NCI-H146 treated with DMSO at 0.1 percent for 48 hours (cell line): Measurements from ENCODE around the gene MGME1.
"Not testable (repeated sequence)": the region's sequence is repeated elsewhere in the genome, so short reads cannot be mapped to it uniquely, and the experiment has no call there.

Experiments
- DNase-seq: peaks from one replicate; lab custom pipeline; 2025; ENCODE audit not compliant: unreplicated experiment; lab: John Stamatoyannopoulos, UW

The MGME1 gene

DNA sequence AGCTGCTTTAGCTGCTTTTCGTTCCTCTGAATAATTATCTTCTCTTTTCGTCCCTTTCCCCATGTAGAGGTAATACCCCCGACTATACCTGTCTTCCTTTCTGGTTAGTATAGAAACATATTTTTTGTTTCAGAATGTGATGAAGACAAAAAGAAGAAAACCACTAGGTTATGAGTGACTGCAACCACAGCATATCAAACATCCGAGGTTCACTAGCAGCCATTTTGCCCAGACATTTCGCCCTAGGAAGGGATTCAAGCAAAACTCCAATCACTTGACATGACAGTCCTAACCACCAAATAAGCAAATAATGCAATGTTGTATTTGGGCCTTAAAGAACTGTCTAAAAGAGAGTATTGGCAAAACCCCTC, 9.6 kb upstream of the MGME1 start:
- no peak for DNase-seq

DNA sequence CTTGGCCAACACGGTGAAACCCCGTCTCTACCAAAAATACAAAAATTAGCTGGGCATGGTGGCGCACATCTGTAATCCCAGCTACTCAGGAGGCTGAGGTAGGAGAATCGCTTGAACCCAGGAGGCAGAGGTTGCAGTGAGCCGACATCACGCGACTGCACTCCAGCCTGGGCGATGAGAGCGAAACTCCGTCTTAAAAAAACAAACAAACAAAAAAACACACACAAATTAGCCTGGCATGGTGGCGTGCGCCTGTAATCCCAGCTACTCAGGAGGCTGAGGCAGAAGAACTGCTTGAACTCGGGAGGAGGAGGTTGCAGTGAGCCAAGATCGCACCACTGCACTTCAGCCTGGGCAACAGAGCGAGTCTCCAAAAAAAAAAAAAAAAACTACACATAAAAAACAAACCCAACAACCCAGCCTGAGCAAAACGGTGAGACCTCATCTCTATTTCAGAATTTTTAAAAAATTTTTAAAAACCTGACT, 8.4 kb upstream of the MGME1 start:
- not testable (repeated sequence) for DNase-seq

DNA sequence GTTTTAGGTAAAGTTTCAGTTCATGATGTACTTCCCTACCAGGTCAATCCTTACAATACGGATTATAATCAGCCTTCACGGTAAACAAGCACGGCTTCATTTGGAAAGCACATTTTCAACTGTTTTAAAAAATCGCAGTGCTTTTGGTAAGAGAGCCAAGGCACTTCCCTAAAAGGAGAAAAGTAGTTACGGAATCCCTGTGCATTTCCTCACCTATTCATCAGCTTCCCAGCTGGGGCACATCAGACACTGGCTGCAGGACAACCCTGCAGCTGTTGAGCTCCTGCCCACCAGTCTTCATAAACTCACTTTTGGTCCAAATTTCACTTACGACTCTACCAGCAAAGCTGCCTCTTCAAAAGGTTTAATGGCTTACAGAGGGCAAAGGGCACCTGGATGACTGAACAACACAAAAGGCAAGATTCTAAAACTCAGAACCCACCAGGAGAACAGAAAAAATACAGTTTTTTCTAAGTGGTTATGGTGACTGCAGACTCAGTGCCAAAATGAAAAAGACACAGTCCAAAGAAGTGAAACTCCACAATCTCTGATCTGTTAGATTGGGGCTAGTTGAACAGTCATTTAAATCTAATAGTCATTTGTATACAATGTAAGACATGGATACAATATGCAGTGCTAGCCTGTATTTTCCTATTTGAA, 7.8 kb upstream of the MGME1 start:
- DNase-seq, result no peak

- no peak for DNase-seq
Measured at GRCh38 chr20:17961587-17961940, 7.3 kb upstream of the MGME1 start.

DNA sequence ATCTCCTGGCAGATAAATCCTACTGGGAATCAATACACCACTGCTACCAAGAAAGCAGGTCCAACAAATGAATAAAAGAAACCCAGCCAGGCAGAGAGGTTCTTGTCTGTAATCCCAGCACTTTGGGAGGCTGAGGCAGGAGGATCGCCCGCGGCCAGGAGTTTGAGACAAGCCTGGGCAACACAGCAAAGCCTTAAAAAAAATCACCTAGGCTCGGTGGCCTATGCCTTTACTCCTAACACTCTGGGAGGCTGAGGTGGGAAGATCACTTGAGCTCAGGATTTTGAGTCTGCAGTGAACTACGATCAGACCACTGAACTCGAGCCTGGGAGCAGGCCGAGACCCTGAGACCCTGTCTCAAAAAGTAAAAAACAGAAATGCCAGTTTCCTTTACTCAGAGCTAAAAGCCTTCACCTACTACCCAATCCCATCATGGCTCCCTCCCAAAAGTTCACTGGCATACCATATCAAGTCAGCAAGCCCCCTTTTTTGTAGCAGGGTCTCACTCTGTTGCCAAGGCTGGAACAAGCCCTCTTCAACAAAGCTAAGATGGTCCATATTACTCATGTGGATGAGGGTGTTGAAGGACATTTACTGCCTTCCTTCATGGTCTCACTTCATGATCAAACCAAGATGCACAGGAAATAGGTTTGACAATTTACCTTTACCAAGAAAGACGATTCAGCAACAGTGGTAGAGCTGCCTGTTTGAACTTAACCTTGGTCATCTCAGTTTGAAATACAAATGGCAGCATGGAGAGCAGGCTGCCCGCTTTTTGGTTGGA, 5.5 kb upstream of the MGME1 start:
- no peak for DNase-seq

DNA sequence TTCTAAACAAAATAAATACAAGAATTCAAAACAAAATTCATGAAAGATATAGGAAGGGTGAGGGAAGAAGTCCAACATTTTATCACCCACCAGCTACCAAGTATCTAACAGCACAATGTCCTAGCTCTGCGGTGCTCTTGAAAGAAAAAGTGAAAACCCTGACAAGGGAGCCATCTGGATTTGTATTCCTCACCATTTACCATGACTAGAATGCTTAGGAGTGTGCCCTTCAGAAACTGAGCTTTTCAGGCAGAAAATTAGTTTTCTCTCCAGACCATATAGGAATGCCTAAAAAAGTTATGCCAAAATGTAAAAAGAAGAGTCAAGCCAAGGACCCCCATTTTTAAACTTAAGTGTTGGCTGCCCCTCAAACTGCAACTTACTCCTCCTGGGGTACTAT, 4.7 kb upstream of the MGME1 start:
- no peak for DNase-seq

- DNase-seq, result no peak
Measured at GRCh38 chr20:17964632-17965031, 4.2 kb upstream of the MGME1 start.

GRCh38 chr20:17965042-17965697, 3.6 kb upstream of the MGME1 start:
- no peak for DNase-seq

DNA sequence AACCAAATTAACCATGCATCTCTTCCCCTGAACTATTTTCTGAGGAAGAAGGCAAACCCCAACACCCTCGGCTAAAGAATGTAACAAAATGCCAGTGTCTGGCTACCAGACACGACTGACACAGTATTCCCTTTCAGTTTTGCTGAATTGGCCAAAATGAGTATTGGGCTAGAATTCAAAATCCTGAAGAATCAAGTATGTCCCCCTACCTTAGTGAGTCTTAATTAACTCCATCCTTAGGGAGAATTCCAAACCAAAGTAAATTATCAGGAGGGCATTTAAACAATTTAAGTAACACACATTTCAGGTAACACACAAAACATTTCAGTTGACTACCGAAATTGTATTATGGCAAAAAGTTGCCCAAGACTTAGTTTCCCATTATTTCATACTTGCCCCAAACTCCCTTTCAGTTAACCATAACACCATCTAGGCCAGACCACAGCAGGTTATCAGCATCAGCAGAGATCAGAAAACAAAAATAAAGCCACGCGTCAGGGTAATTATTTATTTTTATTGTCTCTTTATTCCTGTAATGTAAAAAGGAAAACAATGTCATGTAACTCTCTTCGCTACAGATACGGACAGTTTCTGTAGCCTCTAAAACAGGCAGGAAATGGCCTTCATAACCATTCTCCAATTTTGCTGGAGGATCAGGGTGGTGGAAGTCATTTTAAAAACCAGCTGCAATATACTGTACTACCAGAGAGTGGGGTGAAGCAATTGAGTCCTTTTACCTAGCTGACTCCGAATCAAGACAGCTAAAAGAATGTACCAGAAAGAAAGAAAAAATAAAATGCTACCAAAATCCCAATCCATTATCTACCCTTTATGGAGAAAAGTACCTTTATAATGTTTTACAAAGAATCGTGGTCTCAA, 2.1 kb upstream of the MGME1 start:
- DNase-seq, result no peak

- peak; percentile 15 for DNase-seq
Measured at GRCh38 chr20:17967521-17968365, 1.1 kb upstream of the MGME1 start.

DNA sequence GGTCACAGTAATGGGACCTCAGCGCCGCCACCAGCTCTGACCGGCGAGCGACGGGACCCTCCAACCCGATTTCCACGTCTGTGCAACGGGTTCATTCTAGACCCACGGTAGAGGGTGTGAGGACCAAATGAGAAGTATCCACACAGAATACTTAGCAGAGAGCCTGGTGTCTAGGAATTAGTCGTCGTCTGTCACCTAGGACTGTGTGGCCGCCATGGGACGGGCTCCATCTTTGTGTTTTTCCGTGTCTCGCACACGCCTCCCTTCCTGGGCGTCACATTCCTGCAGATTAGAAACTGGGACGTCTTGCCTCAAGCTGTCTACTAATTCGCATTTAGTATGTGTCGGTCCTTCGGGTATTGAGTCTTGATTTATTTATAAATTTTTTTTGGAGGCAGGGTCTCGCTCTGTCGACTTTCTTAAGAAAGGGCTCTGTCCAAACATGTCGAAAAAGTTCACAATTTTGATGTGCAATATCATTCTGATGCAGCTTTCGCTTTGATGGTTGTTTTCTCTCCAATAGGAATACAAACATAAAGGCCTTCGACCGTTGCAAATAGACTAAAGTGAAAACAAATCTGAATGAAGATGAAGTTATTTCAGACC, 563 bp downstream of the MGME1 start:
- peak; percentile 50 for DNase-seq

DNA sequence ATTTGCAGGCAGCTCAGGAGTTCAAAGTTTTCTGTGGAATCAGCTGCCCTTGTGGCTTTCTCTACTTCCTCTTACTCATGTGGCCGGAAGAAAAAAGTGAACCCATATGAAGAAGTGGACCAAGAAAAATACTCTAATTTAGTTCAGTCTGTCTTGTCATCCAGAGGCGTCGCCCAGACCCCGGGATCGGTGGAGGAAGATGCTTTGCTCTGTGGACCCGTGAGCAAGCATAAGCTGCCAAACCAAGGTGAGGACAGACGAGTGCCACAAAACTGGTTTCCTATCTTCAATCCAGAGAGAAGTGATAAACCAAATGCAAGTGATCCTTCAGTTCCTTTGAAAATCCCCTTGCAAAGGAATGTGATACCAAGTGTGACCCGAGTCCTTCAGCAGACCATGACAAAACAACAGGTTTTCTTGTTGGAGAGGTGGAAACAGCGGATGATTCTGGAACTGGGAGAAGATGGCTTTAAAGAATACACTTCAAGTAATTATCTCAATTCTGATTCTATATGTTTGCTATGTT, 1.1 kb downstream of the MGME1 start:
- DNase-seq, result no peak

- DNase-seq, result no peak
Measured at GRCh38 chr20:17971300-17972013, 2.6 kb downstream of the MGME1 start.

DNA sequence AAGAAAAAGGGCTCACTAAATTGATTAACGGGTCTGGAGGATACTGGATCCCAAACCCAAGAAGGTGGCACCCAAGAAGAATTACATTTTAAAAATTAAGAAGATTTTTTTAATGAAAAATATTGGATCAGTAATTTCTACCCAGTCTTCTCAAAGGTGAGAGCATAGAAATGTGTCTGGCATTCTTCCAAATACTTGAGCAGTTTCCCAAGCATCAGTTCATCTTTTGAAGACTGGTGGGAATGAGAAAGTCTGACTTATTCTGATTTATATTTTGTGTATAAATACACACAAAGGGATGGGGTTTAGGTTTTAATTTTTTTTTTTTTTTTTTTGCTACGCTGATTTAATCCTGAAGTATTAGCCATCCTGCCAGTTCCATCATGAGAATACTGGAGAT, 3.3 kb downstream of the MGME1 start:
- DNase-seq, result no peak

DNA sequence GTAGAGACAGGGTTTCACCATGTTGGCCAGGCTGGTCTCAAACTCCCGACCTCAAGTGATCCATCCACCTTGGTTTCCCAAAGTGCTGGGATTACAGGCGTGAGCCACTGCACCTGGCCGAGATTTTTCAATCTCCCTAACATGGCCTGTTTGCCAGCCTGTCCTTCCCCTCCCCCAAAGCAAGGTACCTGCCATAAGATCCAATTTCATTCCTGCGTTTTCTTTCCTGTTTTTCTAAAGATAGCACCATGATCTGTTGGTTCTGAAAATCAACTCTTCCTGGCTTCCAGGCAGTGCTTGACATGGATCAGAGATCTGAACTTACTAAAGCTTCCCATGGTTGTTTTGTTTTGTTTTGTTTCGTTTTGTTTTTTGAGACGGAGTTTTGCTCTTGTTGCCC, 7.5 kb downstream of the MGME1 start:
- DNase-seq, result no peak

- DNase-seq, result no peak
Measured at GRCh38 chr20:17985388-17986018, 16.7 kb downstream of the MGME1 start.

DNA sequence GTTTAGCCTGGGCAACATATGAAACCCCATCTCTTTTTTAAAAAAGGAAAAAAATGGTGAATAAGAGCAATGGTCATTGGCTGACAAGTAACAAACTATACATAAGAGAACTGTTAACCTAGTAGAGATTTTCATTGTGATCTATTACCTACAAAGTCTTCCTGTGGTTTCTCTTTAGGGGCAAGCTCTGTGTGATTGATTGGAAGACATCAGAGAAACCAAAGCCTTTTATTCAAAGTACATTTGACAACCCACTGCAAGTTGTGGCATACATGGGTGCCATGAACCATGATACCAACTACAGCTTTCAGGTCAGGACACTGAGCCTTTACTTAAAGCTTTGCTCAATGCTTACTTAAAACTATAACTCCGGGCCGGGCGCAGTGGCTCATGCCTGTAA, 19.2 kb downstream of the MGME1 start:
- DNase-seq, result no peak

DNA sequence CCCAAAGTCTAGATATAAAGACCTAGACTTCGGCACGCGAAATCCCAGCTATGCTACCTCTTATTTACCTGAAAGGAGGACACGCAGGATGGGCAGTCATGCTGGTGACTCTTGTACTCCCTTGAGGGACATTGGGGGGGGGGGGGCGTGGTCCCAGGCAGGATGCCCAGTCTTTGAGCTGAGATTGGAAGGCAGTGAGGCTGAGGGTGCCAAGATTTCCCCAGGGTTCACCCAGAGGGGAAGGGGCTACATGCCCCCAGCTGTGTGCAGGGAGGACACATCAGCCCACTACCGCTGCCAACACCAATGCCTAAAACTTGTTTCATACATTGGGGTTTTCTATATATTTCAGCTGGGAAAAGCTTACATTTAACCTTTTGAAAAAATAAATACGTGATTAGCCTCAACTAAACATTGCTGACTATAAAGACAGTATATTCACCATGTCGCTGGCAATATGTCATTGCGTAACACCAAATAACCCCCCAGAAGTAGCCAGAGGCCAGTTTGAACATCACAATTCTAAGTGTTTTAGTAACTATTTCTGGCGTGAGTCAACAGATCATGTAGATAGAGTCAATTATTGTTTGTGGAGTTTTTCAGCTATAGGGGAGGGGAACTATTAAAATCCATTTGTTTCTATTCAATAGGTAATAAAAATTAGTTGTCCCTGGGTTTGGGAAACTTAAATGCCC, 21.6 kb downstream of the MGME1 start:
- no peak for DNase-seq
